HG02973 (cell line): ENCODE data around the gene CHST8.
"Not testable (repeated sequence)": the region's sequence is repeated elsewhere in the genome, so short reads cannot be mapped to it uniquely, and the experiment has no call there.

Experiments
- ATAC-seq: cut with Tn5 transposase; IDR thresholded peaks from one replicate; pipeline ENCODE4 v1.9.1; 2021; ENCODE audit warnings: moderate library complexity; ENCODE audit not compliant: unreplicated experiment

The CHST8 gene

DNA sequence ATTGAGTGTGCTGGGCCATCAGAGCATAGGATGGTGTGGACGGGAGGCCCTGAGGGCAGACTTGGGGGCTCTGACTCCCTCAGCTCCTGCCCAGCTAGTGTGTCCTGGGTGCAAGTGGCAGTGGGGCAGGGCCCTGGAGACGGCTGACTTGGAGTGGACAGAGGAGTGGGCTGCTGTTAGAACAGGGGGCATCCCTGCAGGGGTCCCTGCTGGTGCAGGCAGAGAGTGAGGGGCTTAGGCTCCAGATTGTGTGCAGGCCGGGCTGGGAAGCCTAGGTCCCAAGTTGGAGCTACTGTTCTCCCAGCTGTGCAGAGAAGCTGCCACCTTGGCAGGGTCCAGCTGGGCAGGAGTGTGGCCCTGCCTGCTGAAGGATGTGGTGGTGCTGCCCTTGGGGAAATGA is 183.6 kb downstream of the CHST8 start:
- ATAC-seq: no peak

DNA sequence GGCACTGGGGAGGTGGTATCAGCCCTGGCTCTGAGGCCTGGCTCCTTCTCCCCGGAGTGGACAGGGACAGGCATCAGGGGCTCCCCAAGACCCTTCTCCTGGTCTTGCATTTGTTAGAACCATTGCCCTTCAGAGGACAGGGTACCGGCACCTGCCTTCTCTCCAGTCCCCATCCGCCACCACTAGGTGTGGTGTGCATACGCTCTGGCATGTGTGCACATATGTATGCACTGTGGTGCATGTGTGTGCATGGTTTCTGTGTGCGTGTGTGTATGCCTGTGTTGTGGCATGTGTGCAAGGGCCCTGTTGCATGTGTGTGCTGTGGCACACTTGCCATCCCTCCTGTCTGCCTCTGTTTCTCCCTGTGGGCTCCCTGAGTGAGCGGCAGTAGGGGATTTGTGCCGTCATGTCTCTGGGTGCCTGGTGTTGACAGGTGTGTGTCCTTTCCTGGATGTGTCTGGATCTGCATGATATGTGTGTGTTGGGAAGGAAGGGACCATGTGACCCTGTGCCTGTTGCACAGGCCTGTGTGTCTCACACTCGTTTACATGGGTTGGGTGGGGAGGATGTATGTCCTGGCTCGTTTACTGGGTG is 184.2 kb downstream of the CHST8 start:
- no peak for ATAC-seq

DNA sequence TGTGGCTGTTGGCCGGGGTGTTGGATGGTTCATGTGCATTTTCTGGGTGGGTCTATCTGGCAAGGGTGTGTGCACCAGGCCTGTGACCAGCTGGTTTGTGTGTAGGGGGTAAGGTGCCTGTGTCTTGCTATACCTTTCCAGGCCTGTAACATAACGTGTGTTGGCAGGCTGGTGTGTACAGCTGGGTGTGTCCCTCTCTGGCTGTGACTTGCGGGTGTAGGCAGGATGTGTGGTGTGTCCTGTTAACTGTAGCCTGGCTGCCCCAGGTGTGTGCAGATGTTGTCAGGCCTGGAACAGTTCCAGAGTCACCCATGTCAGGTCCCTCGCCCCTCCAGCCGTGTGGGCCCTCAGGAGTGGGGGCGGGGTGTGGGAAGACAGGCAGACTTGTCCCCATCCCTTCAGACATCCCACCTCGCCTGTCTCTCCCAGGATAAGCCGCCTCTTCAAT is 184.7 kb downstream of the CHST8 start:
- ATAC-seq: no peak

DNA sequence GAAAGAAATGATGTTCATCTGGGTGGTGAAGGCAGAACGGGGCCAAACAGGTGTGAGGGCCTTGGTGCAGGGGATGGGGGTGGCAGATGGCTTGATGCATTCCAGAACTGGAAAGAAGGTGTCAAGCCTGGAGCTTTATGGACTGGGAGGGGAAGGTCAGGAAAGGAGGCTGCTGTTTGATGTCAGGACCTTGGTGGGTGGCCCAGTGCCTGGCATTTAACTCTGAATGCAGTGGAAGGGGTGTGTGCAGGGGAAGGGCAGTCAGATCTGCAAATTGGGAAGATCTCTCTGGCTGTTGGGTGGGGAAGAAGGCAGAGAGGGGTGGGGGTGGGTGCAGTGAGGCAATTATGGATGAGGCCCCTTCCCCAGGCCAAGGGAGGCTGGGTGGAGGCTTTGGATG is 186.6 kb downstream of the CHST8 start:
- ATAC-seq: no peak

DNA sequence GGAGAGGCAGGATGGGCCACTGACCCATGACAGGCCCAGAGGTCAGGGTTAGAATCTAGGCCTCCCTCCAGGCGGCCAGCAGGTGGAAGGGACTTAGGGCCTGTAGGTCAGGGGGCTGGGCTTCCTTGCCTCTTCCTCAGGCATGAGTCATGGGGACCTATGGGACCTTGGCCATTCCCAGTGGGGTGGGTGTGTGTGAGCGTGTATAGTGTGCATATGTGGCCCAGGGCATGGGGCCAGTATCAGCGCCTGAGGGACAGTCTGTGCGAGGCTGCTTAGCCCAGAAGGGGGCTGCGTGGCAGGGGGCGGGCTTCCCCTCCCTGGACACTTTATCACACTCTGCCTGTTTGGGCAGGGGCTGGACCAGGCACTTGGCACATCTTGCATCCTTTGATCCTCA is 188.2 kb downstream of the CHST8 start:
- no peak for ATAC-seq

DNA sequence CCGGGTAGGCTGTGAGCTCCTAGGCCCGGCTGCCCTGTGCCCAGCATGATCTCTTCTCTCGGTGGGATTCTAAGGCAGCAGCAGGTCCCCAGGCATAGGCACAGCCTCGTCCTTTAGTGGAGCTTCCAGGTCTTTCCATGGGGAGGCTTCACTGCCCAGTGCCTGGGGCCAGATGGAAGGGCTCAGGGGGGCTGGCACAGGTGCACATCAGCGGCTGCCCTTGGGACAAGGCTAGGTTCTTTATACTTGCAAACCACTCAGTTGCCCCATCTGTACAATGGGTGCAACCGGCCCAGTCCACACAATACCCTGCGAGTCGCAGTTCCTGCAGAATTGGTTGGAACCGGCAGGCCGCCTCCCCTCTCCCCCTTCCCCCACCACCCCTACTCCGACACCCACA is 189.1 kb downstream of the CHST8 start:
- no peak for ATAC-seq

DNA sequence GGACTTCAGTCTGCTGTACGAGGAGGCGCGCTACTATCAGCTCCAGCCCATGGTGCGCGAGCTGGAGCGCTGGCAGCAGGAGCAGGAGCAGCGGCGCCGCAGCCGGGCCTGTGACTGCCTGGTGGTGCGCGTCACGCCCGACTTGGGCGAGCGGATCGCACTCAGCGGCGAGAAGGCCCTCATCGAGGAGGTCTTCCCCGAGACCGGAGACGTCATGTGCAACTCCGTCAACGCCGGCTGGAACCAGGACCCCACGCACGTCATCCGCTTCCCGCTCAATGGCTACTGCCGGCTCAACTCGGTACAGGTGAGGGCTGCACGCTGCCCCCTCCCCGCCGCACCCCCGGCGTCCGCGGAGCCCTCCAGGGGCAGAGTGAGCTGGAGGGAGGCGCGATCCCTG is 189.5 kb downstream of the CHST8 start:
- ATAC-seq: no peak

DNA sequence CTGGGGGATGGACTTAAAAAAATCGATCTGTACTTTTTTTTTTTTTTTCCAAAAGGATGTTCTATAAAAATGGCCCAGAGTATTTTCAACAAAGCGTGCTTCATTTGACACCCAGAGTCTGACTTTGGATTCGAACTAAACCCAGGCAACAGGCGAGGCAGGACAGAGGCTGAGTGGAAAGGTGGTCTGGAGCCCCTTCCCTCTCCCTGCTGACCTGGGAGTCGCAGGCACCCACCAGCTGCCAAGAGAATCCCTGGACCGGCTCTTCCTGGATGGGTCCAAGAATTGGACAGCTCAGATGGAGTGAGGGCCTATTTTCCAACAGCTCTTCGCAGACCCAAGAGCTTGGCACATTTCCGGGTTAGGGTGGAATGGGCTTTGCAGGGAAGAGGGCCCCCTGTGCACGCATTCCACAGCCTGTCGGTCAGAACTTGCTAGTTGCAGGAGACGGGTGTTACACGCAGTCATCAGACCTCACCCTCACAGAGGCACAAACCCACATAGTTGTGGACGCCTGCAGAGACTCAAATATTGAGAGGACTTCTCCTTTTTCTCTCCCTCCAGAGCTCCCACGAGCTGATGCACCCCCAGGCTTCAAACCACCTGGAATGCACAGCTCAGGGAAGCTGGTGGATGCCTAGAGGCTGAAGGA is 190.1 kb downstream of the CHST8 start:
- ATAC-seq: no peak

DNA sequence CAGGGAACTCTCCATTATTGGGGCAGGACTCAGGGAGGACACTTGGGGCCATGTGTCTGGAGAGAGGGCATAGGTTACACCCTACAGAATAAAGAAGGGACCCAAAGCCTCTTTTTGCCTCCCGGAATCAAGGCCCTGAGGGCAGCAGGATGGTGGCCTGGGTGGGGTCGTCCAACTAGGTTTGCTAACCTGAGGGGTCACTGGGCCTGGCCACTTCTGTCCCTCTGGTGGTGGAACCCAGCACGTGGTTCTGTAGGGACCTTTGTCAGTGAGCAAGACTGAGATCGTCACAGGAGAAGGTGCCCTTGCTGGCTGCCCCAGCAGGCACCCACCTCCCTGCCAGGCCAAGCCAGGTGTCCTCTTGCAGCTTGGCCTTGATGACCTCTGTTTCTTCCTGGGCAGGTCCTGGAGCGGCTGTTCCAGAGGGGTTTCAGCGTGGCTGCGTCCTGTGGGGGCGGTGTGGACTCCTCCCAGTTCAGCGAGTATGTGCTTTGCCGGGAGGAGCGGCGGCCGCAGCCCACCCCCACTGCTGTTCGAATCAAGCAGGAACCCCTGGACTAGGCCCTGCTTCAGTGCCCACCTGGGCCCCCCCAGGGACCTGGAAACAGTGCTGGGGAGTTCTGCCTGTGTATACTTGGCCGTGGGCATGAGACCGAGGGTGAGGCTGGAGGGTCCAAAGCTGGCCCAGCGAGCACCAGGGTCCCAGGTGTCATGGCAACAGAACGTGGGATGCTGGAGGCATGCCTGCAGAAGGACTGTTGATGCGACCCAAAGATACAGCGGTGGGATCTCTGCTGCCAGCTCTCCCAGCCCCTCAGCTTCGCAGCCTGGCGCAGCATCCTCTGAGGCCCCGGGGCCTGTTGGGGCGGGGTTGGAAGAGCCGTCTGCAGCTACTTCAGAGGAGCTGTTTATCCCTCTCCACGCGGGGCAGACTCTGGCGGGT is 190.9 kb downstream of the CHST8 start:
- no peak for ATAC-seq

DNA sequence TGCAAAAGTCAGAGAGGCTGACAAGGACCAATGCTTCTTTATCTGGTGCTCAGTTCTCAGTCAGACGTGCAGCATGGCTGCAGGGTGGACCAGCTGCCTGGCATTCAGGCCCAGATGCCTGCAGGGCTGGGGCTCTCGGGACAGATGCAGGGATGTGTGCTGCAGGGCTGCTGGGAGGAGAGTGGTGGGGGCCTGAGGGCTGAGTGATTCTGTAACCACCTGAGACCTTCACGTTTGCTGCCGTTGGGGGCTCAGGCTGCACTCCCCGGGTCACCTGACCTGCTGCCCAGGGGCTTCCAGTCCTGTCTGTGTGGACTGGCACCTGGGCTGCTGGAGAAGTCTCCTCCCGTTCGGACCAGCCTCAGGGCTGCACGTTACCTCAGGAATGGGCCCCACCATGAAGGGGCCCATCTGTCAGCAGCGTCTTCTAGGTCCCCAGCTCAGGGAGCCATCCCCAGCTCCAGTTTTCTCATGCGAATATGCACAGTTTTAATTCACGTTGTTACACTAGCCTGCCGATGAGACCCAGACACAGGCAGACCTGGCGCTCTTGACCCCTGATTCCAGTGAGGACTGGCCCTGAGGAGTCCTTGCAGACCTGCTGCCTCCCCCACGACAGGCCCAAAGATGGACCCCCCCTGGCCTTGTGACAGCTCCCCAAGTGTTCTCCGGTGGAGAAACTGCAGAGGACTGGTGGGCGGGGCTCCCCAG is 191.8 kb downstream of the CHST8 start:
- no peak for ATAC-seq

DNA sequence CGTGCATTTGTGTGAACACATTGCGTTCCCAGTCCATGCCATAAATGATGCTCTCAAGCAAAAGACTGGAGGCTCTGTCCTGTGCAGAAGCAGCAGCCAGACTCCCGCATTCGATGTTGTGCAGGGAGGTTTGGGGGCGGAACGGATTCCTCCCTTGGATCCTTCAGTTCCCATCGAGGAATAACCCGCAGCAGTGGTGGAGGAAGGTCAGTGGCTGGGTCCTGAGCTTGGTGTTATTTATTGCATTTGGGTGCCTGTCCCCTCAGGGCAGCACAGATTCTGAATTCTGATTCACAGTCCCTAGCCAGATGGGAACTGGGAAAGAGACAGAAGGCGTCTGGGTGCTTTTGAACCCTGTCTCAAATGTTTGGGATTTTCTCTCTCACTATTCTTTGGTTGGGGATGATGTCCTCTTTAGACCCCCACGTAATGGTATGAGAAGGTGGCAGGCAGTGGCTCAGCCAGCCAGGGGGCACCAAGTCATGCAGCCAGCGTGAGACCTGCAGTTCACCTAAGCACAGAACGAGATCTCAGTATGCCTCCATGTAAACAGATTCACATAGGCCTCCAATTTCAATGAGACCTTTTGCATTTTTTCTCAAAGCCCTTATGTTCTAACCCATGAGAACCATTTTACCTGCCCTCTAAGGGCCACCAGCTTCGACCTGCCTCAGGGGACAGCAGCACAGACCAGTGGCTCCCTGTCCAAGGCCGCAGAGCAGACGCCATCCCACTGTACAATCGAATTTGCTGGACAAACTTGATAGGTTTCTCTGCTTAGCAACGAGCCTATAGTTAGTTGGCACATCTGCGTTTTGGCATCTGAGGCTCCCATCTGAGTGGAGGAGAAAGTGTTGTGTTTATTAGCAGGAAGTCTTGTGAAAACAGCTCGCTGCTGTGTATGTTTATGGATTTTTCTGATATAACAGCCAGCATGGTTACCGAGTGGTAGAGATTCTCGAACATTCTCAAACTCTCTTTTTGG is 192.7 kb downstream of the CHST8 start:
- ATAC-seq: no peak

DNA sequence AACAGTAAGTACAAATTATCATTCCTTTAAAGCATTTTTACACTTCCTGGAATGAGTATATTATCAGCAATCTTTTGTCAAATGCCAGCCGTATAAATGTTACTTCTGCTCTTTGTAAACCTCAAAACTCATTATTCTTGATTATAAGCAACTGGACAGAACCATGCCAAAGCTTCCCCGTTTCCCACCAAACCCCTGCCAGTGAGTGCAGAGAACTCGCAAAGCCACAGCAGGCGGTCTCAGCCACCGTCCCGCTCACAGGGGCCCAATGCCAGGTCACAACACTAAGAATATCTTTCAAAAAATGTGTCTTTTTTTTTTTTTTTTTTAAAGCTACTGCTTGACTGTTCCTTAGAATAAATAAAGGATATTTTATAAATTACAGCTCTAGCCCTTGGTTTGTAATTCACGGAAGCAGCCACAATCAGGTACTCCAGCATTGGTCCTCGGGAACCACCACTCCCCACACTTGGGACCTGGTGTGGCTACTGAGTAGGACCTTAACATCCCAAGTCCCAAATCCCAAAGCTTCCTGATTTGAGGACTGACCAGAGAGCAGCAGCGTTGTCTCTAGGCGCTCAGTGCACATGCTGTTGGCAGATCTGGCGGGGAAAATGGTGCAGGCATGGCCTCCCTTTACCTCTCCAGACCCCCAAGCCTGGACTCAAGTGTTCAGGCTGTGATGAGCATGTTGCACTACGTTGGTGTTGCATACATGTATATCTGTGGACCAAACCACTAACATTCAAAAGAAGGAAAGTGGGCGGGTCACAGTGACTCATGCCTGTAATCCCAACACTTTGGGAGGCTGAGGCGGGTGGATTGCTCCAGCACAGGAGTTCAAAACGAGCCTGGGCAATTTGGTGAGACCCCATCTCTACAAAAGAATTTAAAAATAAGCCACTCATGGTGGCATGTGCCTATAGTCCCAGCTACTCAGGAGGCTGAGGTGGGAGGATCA is 193.9 kb downstream of the CHST8 start:
- ATAC-seq: no peak

DNA sequence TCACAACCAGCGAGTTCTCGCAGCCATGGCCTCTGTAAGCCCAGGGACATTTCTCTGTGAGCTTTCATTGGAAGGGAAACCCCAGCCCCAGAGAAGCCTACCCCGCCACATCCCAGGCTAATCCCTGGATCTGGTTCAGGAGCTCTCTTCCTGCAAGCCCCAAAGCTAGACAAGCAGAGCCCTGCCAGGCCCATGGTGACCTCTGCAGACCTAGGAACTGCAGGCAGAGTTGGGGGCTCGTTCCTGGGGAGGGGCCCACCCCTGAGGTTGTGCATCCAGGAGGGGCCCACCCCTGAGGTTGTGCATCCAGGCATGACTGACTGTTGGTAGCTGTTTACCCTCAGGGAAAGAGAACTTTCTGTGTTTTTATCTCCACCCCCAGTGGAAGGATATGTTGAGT is 196.7 kb downstream of the CHST8 start:
- ATAC-seq: no peak

DNA sequence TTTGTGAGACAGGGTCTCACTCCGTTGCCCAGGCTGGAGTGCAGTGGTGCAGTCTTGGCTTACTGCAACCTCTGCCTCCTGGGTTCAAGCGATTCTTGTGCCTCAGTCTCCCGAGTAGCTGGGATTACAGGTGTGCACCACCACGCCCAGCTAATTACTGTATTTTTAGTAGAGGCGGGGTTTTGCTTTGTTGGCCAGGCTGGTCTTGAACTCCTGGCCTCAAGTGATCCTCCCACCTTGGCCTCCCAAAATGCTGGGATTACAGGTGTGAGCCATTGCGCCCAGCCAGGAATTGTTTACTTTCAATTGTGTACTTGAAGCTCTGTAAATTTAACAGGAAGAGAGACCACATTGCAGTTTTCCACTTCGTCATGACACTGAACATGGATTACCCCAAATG is 197.3 kb downstream of the CHST8 start:
- not testable (repeated sequence) for ATAC-seq

DNA sequence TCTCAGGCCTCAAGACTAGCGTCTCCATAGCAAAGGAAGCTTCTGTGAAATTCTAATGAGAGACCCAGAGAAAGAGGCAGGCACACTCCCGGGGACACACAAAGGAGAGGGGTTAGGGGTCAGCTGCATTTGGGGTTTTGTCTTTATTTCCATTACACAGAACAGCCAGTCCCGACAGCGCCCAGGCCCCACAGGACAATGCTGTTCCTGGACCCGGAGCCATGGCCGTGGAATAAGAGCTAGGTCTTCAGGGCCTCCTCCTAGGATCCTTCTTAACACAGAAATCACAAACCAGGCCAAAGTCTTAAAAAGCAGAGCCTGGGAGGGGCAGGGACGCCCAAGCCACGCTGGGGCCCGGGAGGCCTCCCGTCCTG is 197.7 kb downstream of the CHST8 start:
- no peak for ATAC-seq

DNA sequence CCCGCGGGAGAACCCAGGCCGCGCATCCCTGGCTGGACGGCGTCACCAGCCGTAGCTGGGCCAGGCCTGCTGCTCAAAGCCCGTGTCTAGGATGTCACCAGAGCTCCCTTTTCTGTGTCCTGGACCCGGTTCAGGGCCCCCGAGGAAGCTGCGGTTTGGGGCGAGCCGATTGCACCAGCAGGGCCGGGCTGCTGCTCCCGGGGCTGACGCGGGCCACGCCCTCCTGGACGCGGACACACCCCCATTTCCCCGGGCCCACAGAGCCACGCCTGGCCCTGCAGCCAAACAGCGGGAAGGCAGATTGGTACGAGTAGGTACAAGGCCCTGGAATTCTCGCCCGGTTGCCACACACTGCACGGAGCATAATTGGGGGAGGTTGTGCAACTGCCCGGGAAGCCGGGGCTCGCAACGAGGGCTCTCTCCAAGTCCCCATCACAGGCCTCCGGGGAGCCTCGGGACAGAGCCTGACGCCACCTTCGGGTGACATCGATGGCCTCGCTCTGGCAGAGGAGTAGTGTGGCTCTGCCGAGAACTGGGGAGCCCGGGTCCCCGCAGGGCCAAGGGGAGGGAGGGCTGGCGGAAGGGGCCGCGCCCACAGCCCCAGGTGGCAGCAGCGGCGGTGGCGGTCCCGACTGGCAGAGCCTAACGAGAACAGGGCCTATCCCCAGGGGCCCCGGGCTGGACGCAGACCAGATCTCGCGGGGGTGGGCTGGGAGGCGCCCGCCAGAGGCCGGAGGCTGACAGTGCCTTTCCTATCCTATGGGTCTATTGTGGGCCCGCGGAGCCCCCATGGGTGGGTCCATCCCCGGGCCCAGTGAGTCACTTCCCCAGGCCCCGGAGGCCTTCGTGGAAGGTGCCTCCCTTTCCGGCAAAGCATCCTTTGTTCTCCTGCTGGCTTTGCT is 198.4 kb downstream of the CHST8 start:
- no peak for ATAC-seq

DNA sequence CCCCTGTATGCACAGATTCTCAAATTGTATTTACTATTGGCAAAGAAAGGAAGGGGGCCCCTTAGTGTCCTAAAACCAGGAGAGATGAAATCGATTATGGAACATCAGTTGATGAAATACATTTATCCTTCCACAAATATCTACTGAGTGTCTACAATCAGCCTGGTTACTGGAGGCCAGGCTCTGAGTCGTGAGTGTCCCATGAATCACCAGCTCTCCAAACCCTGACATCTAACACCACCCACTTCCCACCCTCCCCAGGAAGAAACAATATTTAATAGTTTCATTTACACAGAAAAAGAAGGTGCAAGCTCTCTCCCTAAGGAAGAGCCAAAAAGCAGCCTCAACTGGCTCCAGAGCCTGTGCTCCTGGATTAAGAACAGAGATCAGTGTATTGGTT is 200.1 kb downstream of the CHST8 start:
- no peak for ATAC-seq
